HG03095 (cell line): ENCODE results near the gene DNAJC25.
"Not testable (repeated sequence)": the region's sequence is repeated elsewhere in the genome, so short reads cannot be mapped to it uniquely, and the experiment has no call there.

Experiments used
- ATAC-seq: cut with Tn5 transposase; IDR thresholded peaks from one replicate; pipeline ENCODE4 v1.9.1; 2021; ENCODE audit warnings: moderate library complexity; ENCODE audit not compliant: unreplicated experiment

DNAJC25 gene

GRCh38 chr9:111663301-111663823, 32.2 kb downstream of the DNAJC25 start:
- no peak for ATAC-seq

DNA sequence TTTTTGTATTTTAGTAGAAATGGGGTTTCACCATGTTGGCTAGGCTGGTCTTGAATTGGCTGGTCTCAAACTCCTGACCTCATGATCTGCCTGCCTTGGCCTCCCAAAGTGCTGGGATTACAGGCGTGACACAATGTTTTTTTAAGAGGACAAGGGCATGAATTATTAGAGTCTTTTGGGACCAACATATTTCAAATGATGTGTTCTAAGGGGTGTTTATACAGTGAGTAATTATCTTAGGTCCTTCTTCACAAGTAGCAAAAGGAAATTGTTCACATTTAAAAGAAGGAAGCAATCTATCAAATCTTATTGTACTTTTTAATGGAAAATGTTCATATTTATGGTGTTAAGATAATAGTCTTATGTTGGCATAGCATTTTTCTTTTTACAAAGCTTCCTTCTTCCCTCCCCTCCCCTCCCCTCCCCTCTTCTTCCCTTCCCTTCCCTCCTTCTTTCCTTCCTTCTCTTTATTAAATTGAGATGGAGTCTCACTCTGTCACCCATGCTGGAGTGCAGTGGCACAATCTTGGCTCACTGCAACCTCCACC, 37.0 kb downstream of the DNAJC25 start:
- ATAC-seq, result no peak

DNA sequence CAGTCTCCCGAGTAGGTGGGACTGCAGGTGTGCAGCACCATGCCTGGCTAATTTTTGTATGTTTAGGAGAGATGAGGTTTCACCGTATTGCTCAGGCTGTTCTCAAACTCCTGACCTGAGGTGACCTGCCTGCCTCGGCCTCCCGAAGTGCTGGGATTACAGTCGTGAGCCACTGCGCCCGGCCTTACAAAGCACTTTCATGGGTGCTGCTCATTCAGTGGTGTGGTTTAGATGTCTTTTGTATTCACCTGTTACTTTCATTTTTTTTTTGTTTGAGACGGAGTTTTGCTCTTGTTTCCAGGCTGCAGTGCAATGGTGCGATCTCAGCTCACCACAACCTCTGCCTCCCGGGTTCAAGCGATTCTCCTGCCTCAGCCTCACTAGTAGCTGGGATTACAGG, 37.5 kb downstream of the DNAJC25 start:
- ATAC-seq, result not testable (repeated sequence)

- no peak for ATAC-seq
These were observed 43.2 kb downstream of the DNAJC25 start for GRCh38 chr9:111674319-111674718.

DNA sequence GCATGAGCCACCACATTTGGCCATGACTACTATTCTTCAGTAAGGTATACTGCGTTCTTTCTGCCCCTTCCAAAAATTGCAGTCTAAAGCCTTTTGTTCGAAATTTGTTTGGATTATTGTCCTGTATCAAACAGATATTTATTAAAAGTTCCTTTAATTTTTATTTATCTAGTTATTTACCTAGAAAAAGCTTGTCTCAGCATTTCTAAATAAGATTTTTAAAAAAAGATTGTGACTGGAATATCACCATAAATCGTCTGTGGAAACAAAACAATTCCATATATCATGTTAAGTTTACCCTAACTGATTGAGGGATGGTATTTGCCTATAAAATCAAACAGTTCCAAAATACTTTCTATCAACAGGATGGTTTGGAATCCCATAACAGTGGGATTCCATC, 45.0 kb downstream of the DNAJC25 start:
- ATAC-seq, result no peak

- ATAC-seq, result no peak
These were observed 47.2 kb downstream of the DNAJC25 start for GRCh38 chr9:111678293-111678692.

- ATAC-seq, result no peak
These were observed 48.1 kb downstream of the DNAJC25 start for GRCh38 chr9:111679199-111679598.

- ATAC-seq, result no peak
These were observed 52.3 kb downstream of the DNAJC25 start for GRCh38 chr9:111683392-111683791.

GRCh38 chr9:111691672-111692329, 60.7 kb downstream of the DNAJC25 start:
- no peak for ATAC-seq

DNA sequence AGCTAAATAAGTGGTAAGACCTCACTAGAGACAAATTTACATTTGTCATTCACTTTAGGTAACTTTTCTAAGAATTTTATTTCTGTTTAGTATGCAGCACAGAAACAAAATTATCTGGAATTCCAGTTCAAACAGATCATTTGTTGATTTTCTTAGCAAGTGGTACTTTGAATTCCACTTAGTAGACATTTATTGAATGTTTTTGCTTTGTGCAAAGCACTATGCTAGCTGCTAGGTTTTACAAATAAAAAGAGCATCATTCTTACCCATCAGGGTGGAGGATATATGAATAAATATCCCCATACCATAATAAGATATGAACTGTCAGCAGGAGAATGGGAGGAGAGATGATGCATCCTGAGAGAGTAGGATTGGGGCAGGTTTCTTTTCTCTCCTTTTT, 65.7 kb downstream of the DNAJC25 start:
- ATAC-seq, result no peak

- ATAC-seq, result no peak
These were observed 69.6 kb downstream of the DNAJC25 start for GRCh38 chr9:111700776-111701175.
